OCI-M1 (cell line): Measurements from ENCODE around the gene NKX2-2.
"Not testable (repeated sequence)": the region's sequence is repeated elsewhere in the genome, so short reads cannot be mapped to it uniquely, and the experiment has no call there.

Experiments used
- DNase-seq: peaks from one replicate; lab custom pipeline; 2025; lab: John Stamatoyannopoulos, UW

NKX2-2 gene

GRCh38 chr20:21508230-21509078 is 5.4 kb downstream of the NKX2-2 start:
- no peak for DNase-seq

DNA sequence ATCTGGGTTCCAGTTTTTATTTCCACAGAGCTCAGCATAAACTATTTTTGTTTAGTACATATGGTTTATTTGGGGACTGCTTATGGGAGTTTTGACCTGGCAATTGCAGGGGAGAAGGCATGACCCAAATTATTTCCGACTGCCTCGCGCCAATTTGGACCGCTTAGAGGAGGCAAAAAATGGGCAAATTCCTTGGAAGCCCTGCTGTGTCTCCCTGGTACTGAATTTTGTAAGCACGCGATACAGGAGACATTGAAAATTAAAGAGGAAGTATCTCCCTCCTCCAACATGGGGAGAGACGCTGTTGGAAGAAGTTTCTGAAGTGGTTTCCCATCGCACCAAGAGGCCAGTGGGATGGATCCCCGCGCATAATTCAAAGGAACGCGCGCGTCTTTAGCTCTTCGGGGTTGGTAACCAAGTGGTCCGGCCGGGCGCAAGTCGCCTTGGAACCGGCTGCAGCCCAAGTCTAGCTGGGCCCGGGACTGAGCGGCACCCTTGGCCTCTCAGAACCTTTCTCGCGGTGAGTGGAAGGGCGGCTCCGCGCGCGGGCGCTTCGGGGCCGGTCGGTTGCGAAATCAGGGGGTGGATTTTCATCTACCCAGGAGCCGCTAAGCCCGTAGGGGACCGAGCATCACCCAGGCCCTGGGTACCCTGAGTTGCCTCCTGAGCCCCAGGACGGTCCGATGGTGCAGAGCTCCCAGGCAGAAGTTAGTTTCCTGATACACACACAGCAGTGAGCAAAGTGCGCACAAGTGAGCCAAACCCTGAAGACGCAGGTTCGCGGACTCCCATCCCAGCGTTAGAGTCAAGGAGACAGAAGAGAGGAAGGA is 6.2 kb downstream of the NKX2-2 start:
- no peak for DNase-seq

DNA sequence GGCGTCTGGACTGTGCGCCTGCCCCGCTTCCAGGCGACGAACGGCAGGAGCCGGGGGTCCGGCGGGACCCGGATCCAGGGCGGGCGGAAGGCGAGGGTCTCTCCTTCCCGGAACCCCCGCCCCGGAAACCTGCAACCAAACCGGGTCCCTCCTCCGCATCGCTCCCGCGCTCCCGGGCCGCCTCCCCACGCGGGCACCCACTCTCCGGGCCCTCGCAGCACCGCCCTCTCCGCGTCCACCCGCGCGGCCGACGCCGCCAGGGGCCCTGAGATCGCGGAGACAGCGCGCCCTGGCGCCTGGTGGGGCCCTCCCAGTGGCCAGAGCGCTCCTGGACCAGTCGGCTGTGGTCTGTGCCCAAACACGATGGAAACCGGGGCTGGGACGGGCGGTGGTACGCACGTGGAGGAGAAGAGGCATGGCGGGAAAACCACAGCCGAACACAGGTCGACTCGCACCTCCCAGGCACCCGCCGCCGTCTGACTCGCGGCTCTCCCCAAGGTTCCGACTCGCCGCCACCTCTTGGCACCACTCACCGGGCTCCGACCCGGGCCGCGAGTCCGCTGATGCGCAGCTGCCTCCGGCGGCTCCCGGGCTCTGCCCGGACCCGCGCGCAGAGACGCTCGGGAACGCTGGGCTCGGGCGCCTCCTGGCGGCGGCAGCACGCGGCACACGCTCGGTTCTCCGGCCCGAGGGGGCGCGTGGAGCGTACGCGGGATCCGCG is 7.9 kb downstream of the NKX2-2 start:
- DNase-seq: no peak

- DNase-seq: peak; percentile 63
These were observed 8.6 kb downstream of the NKX2-2 start for GRCh38 chr20:21505161-21505809.

- no peak for DNase-seq
These were observed 9.5 kb downstream of the NKX2-2 start for GRCh38 chr20:21504323-21504722.

GRCh38 chr20:21503345-21503744 is 10.5 kb downstream of the NKX2-2 start:
- DNase-seq: peak; percentile 55

DNA sequence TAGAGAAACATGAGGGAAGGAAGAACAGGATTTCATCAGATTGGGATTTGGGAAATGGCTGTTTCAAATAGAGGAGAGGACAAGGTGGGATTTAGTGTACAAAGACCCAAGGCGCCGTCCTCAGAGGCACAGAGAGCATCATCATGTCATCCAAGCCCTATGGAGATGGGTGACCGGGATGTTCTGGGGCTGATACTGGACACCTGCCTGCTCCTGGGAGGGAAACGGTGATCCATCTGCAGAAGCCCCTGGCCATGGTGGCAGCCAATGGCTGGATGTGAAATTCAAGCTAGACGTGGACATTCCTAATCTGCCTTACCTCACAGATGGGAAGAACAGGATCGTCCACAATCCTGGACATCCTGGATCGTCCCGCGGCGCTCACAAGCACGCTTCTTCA is 12.7 kb downstream of the NKX2-2 start:
- DNase-seq: no peak

- DNase-seq: no peak
These were observed 13.3 kb downstream of the NKX2-2 start for GRCh38 chr20:21500599-21500998.

DNA sequence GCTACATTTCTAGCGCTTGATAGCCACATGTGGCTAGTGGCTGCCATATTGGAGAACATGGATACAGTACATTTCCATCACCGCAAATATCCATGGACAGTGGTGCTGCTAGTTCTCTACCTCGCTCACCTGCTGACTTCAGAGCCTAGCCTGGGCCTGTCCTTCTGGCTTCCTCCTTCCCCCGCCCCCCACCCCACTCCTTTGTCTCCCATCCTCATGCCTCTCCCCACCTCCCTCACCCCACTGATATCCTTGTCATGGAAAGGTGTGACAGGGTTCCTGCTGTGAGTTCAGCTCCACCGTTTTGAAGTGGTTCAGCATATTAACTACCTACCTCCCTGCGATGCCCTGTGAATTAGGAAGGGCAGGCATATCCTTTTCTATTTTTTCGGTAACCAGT is 14.2 kb downstream of the NKX2-2 start:
- DNase-seq: no peak

DNA sequence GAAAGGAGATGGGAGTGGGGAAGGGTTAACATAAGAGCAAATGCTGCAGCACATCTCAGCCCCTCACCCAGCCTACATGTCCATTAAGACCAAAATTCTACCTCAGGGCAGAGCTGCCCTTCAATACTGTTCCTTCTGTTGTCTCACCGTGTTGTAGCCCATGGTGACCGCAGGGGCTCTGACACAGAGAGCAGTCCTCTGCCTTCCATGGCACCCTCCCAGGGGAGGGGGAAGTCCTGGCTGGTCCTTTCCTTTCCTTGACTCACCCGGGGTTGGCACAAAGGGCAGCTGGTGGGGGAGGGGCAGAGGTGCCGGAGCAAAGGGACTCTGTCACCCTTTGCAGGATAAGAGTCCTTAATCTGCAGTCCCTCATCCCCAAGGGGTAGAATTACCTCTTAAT is 15.2 kb downstream of the NKX2-2 start:
- DNase-seq: no peak

DNA sequence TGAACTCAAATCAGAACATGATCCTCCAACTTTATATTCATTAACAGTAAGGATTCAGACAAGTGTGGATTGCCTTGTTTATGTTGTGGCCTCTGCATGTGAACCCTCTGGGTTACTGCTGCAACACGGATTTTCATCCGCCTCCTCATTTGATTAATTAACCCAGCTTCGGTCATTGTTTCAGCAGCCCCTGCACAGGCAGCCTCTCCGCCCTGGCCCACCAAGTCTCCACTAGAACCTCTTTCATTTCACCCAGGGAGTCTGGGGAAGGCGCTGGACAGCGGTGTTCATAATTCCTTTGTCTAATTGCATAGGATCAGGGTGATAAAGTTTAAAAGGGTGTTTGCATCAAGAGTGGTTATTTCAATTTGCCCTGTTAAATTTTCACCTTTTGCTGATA is 15.7 kb downstream of the NKX2-2 start:
- no peak for DNase-seq

DNA sequence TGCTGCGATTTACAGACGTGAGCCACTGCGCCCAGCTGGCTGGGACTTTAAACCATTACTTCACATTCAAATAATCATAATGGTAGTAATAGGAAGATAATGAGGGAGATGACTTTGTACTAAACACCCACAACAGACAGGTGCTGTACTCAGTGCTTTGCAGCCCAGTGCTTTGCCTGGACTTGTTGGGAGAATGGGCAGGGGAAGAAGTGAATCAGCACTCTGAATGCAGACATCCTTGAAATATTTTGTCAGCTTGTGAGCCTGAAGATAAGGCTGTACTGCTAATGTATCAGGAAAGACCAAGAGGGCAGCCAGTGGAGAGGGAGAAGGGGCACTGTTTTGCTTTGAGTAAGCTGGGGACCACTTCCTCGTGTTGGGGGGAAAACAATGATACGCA is 17.4 kb downstream of the NKX2-2 start:
- DNase-seq: no peak

GRCh38 chr20:21493049-21493448 is 20.8 kb downstream of the NKX2-2 start:
- no peak for DNase-seq

- no peak for DNase-seq
These were observed 23.8 kb downstream of the NKX2-2 start for GRCh38 chr20:21490105-21490504.

- not testable (repeated sequence) for DNase-seq
These were observed 33.7 kb downstream of the NKX2-2 start for GRCh38 chr20:21480144-21480543.

- DNase-seq: no peak
These were observed 48.1 kb downstream of the NKX2-2 start for GRCh38 chr20:21465799-21466198.

DNA sequence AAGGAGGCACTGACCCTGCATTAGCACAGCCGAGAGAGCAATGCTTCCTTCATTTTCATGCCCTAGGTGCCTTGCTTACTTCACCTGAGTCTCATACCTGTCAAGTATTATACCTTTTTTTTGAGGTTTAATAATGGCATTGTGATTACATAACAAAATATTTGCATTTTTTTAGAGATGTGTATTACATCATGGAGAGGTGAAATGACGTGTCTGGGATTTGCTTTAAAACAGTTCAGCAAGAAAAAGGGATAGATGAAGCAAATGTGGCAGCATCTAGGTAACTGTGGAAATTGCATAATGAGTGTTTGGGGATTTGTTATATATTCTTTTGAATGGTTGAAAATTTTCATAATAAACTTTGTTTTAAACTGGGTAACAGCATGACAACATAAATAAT is 48.9 kb downstream of the NKX2-2 start:
- DNase-seq: no peak
